Sigmoid colon (tissue), 4 donors: ENCODE measurements around the gene PRSS22.

Experiments
- EP300 ChIP-seq, 4 donors: sonication (generic); formaldehyde crosslinking; IDR thresholded peaks; one replicate each; pipeline ENCODE4 v1.6.1; 2017; ENCODE audit warnings: antibody characterized with exemption in 4 of 4
- POLR2A ChIP-seq, 2 donors: fragments of 450-650 bp; IDR thresholded peaks; one replicate each; pipeline ENCODE4 v1.6.1; 2016; ENCODE audit warnings: antibody characterized with exemption in 2 of 2, mild to moderate bottlenecking in 2 of 2, moderate library complexity in 2 of 2

DNA sequence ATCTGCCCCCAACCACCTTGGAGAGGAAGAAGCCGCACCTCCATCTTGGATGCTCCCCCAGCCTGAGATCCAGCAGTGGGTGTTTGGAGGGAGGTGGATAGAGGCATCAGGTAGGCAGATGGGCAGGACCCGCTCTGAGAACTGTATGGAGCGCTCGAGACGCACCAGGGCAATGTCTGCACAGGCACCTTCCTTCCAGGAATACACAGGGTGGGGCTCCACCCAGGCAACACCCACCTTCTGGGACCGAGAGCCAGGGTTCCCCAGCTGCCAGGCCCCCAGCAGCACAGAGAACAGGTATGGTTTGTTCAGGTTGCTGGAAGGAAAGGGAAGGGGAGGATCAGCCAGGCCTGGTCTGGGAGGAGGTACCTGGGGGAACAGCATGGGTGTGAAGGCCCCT is 2.4 kb downstream of the PRSS22 start:
- no peak for TF ChIP-seq POLR2A (IDR thresholded peaks at IDR 0.05)
- TF ChIP-seq EP300 (IDR thresholded peaks at IDR 0.05) = no peak
